ENCODE measurements around the gene MAFG. TPM values are rescaled to one million over a fixed set of nuclear protein-coding genes. Genes with fewer than 3 reads are reported as not detected.

MAFG gene
- total and polyA plus RNA-seq, 4 donors = 11.9 to 33.3 (median 23.3) TPM

- ATAC-seq (ENCODE audit: insufficient read depth, low FRiP score) (no peak), DNase-seq (no peak)
- 70 to 76% methylated on average over 37 of the region's 37 CpGs for WGBS, 2 donors
- H3K9ac ChIP-seq (ENCODE audit: insufficient read depth in 1 of 2, low read length in 2 of 2) = no peak overlapping the region
- peaks cover 2 to 25% (median 17%) of the 10 kb centered on the region in 5 donors for H3K4me1 ChIP-seq (ENCODE audit: control insufficient read depth in 5 of 5, insufficient read depth in 5 of 5, low read length in 5 of 5)
- TF ChIP-seq, protein P1, sequence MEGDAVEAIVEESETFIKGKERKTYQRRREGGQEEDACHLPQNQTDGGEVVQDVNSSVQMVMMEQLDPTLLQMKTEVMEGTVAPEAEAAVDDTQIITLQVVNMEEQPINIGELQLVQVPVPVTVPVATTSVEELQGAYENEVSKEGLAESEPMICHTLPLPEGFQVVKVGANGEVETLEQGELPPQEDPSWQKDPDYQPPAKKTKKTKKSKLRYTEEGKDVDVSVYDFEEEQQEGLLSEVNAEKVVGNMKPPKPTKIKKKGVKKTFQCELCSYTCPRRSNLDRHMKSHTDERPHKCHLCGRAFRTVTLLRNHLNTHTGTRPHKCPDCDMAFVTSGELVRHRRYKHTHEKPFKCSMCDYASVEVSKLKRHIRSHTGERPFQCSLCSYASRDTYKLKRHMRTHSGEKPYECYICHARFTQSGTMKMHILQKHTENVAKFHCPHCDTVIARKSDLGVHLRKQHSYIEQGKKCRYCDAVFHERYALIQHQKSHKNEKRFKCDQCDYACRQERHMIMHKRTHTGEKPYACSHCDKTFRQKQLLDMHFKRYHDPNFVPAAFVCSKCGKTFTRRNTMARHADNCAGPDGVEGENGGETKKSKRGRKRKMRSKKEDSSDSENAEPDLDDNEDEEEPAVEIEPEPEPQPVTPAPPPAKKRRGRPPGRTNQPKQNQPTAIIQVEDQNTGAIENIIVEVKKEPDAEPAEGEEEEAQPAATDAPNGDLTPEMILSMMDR (IDR thresholded peaks at IDR 0.05; ENCODE audit: control extremely low read depth, extremely low read depth) = no peak
- no peaks in the 10 kb centered on the region for H3K9me3 ChIP-seq (ENCODE audit: control insufficient read depth in 4 of 4, insufficient read depth in 3 of 4, low read length in 3 of 4)
- no peaks in the 10 kb centered on the region for H3K36me3 ChIP-seq (ENCODE audit: control insufficient read depth in 4 of 4, insufficient read depth in 4 of 4, low read length in 4 of 4)
- no peak overlapping the region for H3K27ac ChIP-seq (ENCODE audit: low read depth in 1 of 2, low read length in 1 of 2)
- no peak overlapping the region for H3K4me3 ChIP-seq
- peaks cover 0 to 26% (median 7%) of the 10 kb centered on the region in 3 donors for H3K27me3 ChIP-seq (ENCODE audit: control insufficient read depth in 3 of 3, insufficient read depth in 3 of 3, low read length in 2 of 3)
Observed at GRCh38 chr17:81962499-81963441, 35.2 kb upstream of the MAFG start.

- H3K4me1 ChIP-seq (ENCODE audit: control insufficient read depth in 5 of 5, insufficient read depth in 5 of 5, low read length in 5 of 5) = peaks cover 0 to 16% (median 11%) of the 10 kb centered on the region in 5 donors
- WGBS, 2 donors = 17 to 21% methylated on average over 61 to 82 of the region's 82 CpGs
- no peak overlapping the region for H3K27ac ChIP-seq (ENCODE audit: low read depth in 1 of 2, low read length in 1 of 2)
- no peaks in the 10 kb centered on the region for H3K36me3 ChIP-seq (ENCODE audit: control insufficient read depth in 4 of 4, insufficient read depth in 4 of 4, low read length in 4 of 4)
- peaks cover 0 to 26% (median 7%) of the 10 kb centered on the region in 3 donors for H3K27me3 ChIP-seq (ENCODE audit: control insufficient read depth in 3 of 3, insufficient read depth in 3 of 3, low read length in 2 of 3)
- H3K9me3 ChIP-seq (ENCODE audit: control insufficient read depth in 4 of 4, insufficient read depth in 3 of 4, low read length in 3 of 4) = no peaks in the 10 kb centered on the region
- H3K4me3 ChIP-seq = no peak overlapping the region
- TF ChIP-seq, protein P1 (IDR thresholded peaks at IDR 0.05; ENCODE audit: control extremely low read depth, extremely low read depth) = no peak
- ATAC-seq (ENCODE audit: insufficient read depth, low FRiP score) (no peak), DNase-seq (peak in 1 of 3 donors; percentile 21)
- no peak overlapping the region for H3K9ac ChIP-seq (ENCODE audit: insufficient read depth in 1 of 2, low read length in 2 of 2)
Observed at GRCh38 chr17:81961521-81962498, 34.3 kb upstream of the MAFG start.

- H3K9me3 ChIP-seq (ENCODE audit: control insufficient read depth in 4 of 4, insufficient read depth in 3 of 4, low read length in 3 of 4) = no peaks in the 10 kb centered on the region
- no peak within 1 kb of the TSS for H3K9ac ChIP-seq (ENCODE audit: insufficient read depth in 1 of 2, low read length in 2 of 2)
- WGBS, 2 donors = 1% methylated on average over 65 of the region's 65 CpGs; no CpG with 5 or more reads in 1 of the 2 donors
- H3K27ac ChIP-seq (ENCODE audit: low read depth in 1 of 2, low read length in 1 of 2) = no peak within 1 kb of the TSS
- peak within 1 kb of the TSS; percentile 9 for H3K4me3 ChIP-seq
- peak; percentile 47 to 69 (median 66) for DNase-seq
- no peak for ATAC-seq (ENCODE audit: insufficient read depth, low FRiP score)
- TF ChIP-seq, protein P1 (IDR thresholded peaks at IDR 0.05; ENCODE audit: control extremely low read depth, extremely low read depth) = no peak
- peaks cover 0 to 11% (median 6%) of the 10 kb centered on the region in 5 donors for H3K4me1 ChIP-seq (ENCODE audit: control insufficient read depth in 5 of 5, insufficient read depth in 5 of 5, low read length in 5 of 5)
- peaks cover 0 to 26% (median 7%) of the 10 kb centered on the region in 3 donors for H3K27me3 ChIP-seq (ENCODE audit: control insufficient read depth in 3 of 3, insufficient read depth in 3 of 3, low read length in 2 of 3)
- H3K36me3 ChIP-seq (ENCODE audit: control insufficient read depth in 4 of 4, insufficient read depth in 4 of 4, low read length in 4 of 4) = no peaks in the 10 kb centered on the region
Observed at GRCh38 chr17:81961087-81961511, 33.6 kb upstream of the MAFG start, which contains the start of gene NOTUM. NOTUM (minus strand) TSS chr17:81961187; CDS start chr17:81960909, 278 bp downstream.
